Umbilical cord (tissue), 2 donors: ENCODE results near the gene RNF150. TPM values are rescaled to one million over a fixed set of nuclear protein-coding genes. Genes with fewer than 3 reads are reported as not detected.

Experiments used
- DNase-seq: peaks from one replicate; pipeline ENCODE4 v3.0.0-alpha.2; 2015; ENCODE audit warnings: low spot score
- total RNA-seq: library from RNA; depleted of rRNA; stranded (reverse); fragments of >200 nt; gene quantifications from one replicate; pipeline ENCODE4 v1.2.3, GENCODE V29; 2014; ENCODE audit warnings: low replicate concordance; ENCODE audit not compliant: insufficient read depth

RNF150 gene
- total RNA-seq, 1 donor from 2014 or later = 8.7 TPM

- DNase-seq = peak; percentile 27
These were observed 1.1 kb downstream of the RNF150 start for GRCh38 chr4:141132072-141132708.

GRCh38 chr4:141131723-141132071 is 1.6 kb downstream of the RNF150 start:
- DNase-seq = no peak

DNA sequence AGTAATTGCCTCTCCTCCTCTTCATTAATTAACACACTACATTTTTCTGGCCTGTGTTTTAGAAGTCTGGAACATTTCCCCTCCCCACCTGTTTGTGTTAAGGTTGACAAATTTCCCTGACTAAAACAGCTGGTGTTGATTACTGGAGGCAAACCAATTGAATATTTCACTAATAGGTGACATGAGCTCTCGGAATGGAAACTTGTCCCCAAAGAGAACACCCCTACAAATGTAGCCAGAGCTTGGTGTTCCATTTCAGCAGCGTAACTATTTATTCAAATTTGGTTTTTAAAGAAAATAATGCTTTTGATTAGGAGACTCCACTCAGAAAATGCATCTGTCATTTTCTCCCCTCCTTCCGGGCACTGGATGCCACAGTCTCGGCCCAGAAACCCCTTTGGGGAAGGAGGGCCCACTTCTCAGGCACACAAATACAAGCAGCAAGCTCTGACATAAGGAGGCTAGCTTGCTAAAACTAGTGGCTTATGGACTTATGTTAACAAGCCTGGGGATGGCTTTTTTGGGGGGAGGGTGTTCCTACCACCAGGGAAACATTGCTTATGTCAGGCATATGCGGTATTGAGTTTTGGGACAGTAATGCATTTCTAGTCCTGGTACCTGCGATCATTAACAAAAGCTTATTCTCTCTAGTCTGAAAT is 2.2 kb downstream of the RNF150 start:
- DNase-seq = no peak

DNA sequence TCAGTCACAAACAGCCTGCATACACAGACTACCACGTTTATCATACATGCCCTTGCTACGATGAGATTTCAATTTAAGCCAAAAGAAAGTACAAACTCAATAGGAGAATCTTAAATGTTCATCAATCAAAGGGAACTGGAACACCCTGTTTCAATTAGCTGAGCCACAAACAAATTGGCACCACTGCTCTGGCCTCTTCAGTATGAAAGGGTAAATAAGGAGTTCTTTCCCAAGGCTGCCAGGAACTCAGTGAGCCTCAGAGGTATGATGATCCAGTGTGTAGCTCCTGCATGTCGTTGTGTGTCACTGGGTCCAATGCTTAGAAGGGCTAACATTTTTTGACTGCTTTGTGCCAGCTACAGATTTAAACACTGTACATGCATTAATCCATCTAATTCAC is 5.4 kb downstream of the RNF150 start:
- DNase-seq = no peak

- DNase-seq = no peak
These were observed 6.5 kb downstream of the RNF150 start for GRCh38 chr4:141126769-141127168.

- DNase-seq = no peak
These were observed 9.0 kb downstream of the RNF150 start for GRCh38 chr4:141124224-141124623.

GRCh38 chr4:141121768-141122454 is 11.4 kb downstream of the RNF150 start:
- no peak for DNase-seq

- no peak for DNase-seq
These were observed 12.2 kb downstream of the RNF150 start for GRCh38 chr4:141121101-141121500.

DNA sequence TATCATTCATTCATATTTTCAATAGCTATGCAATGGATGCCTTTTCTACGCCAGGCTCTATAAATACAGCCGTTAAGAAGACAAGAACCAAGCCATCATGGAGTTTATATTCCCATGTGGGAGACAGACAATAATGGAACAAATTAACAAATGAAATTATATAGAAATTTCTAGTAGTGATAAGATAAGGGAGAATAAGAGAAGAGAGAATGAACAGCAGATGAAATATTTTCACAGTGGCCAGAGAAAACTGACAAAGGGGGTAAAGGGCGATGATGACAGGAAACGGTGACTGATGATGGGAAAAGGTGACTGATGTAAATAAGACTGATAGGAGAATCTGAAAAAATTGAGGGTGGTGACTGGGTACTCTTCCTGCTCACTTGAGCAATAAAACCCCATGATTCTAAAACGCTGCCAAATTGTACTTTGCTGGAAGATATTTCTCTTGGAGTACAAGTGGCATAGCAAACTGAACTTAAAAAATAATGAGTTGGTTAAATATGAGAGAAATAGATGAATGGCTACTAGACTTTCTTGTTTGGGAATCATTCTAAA is 13.2 kb downstream of the RNF150 start:
- DNase-seq = no peak

GRCh38 chr4:141119071-141119470 is 14.2 kb downstream of the RNF150 start:
- DNase-seq = no peak

DNA sequence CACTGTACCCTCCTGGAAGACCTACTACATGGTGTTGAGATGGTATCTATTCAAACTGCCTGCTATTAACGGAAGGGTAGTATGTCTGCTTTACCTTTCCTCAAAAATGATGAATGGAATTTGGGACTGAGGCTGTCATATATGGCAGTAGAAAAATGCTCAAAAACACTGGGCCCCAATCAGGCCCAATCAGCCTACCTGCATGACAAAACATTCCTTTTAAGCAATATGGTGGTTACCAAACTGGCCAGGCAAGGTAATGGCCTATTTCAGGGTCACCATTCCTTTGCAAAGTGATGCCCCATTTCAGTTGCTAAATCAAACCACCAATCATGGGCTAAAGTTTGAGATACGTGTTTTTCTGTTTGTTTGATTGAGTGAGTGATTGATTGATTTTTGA is 14.9 kb downstream of the RNF150 start:
- DNase-seq = no peak

DNA sequence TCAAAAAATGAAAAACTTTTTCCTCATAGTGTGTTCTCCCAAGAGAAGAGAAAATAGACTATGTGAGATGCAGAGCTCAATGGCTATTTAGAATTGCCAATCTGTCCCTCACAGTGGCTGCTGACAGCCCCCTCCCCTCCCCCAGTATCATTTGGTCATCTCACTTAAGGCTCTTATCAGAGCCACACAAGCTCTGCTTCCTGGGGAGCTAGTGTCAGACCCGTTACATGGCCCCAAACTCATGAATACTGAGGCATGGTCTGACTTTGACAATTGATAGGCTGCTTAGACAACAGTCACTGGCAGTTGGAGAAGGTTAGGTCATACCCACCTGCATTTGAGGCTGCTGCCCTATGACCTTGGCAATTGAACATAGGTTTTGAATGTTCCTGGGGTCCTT is 15.3 kb downstream of the RNF150 start:
- DNase-seq = no peak

DNA sequence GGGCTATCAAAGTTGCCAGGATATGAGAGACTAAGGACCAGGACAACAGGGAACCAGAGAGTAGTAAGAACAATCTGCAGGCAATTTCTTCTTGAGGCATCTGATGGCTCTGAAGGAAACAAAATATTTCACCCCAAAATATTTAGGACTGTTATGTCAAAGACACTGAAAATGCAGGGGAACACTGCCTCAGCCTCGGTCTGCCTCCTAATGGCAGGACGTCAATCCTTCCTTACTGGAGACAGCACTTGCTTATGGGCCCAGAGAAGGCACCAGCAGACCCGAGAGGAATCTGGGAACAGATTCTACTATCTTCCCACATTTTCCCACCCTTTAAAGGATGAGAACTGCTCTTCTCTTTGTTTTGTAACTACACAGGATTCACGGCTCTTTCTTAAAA is 23.3 kb downstream of the RNF150 start:
- DNase-seq = no peak

DNA sequence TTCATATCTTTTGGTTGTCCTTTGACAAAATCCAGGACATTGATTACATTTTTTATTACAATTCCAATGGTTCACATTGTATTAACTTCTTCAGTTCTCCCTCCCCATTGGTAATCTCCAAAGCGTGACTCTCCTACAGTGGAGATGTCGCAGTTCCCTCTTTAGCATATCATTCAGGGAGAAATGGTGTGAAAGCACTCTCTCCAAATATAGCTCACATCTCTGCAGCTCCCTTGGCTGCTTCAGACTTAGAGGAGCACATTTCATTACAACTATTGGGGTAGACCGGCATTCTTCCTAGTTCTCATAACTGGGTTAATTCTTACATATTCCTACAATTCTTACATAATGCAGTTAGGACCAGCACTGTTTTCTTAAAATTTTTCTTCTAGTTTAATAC is 25.3 kb downstream of the RNF150 start:
- DNase-seq = no peak

DNA sequence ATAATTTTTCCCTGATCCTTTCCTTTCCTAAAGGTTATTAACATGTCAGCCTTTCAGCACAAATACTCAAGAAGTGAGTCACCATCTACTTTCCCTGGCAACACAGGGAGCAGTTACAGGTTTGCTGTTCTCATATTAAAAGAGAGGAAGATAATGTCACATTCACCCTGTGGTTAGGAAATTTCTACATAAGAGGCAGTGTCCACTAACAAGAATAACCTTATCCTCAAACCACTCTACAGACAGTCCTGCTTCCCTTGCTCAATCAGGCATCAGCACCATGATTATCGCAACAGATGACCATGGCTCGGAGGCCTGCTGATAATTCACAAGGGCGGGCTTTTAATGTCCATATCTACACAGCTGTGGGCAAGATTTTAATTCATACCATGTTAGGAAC is 30.9 kb downstream of the RNF150 start:
- DNase-seq = peak; percentile 27

DNA sequence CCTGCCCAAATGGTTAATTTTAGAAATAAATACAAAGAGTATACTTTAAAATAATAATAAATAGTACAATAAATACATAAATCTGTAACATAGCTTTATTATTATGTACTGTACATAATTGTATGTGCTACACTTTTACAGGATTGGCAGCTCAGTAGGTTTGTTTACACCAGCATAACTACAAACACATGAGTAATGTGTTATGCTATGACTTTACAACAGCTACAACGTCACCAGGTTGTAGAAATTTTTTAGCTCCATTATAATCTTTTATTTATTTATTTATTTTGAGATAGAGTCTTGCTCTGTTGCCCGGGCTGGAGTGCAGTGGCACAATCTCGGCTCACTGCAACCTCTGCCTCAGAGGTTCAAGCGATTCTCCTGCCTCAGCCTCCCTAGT is 31.8 kb downstream of the RNF150 start:
- no peak for DNase-seq

DNA sequence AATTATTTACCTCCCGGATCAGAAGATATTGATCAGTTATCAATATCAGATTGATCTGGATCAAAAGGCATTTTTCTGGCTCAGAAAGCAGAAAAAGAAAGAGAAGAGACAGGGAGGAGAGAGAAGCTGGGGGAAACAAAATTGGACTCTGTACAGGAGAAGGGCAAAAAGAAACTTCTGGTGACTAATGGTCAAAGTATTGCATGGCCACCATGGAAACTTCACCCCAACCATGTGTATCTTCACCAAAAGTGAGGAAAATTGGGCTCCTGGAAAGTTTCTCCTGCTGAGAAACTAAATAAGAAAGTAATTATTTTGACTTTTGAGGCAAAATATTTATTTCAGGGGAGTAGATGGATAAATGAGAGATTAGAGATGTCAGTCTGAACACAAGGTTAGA is 33.9 kb downstream of the RNF150 start:
- DNase-seq = no peak

DNA sequence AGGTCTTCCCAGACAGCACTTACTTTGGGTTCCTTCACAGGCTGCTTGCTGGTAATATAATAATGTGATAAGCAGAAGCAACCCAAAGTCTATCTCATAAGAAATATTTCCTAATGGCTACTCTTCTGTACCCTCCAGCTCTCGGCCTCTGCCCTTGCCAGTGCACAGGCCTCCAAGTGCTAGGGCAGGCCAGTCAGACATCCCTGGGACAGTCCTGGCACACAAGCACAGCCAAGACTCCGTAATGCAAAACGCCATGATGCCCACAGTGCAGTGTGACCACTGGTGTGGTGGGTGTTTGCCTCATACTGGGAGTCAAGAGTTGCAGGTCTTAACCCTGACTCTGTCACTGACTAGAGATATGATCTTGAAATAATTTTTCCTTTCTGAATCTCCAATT is 35.1 kb downstream of the RNF150 start:
- no peak for DNase-seq

DNA sequence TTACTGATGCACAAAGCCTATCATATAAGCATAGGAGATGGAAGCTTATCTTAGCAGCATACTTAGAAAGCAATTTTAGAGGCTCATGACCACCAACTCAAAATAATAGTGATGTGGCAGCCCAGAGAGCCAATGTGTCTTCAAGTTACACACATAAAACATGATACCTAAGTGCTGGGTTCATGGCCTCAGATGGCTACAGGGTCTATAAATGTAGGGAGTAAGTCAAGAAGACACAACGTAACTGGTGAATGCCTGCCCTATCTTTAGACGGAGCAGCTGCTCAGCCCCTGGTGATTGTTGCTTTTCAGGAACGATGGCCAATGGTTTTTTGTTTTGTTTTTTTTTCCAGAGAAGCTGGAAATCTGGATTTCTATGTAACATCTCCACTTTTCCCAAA is 42.8 kb downstream of the RNF150 start:
- no peak for DNase-seq

GRCh38 chr4:141081921-141082395 is 51.3 kb downstream of the RNF150 start:
- peak; percentile 68 for DNase-seq

DNA sequence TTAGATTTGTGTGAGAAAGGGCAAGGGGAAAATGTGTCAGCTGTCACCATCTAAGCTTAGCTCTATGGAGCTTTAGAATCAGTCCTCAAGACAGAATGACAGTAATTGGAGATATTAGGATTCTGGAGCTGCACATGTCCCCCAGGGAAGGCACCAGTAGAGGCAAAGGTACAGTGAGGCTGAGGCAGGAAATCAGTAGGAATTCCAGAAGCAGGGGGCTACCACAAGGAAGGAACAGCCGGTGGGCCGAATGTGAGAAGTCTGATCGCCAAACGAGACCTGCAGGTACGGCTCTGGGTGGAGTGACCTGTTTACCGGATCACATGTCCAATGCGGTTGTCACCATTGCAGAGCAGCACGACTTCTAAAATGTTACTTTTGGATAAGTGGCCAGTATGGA is 52.6 kb downstream of the RNF150 start:
- no peak for DNase-seq

- no peak for DNase-seq
These were observed 53.8 kb downstream of the RNF150 start for GRCh38 chr4:141079393-141079930.
